Esophagus muscularis mucosa (tissue), 4 donors: ENCODE measurements around the gene DAAM1.

ENCODE experiments used
- CTCF ChIP-seq, 3 experiments: fragments of 200-600 bp in 2 of 3; fragments of 450-650 bp in 1 of 3; sonication (generic) in 2 of 3; IDR thresholded peaks; one replicate each; pipeline ENCODE4 v1.5.1; 2017 to 2019; ENCODE audit warnings: antibody characterized with exemption in 3 of 3, mild to moderate bottlenecking in 2 of 3, moderate library complexity in 1 of 3
- EP300 ChIP-seq: sonication (generic); formaldehyde crosslinking; IDR thresholded peaks from one replicate; pipeline ENCODE4 v1.6.1; 2017; ENCODE audit warnings: antibody characterized with exemption
- POLR2A ChIP-seq: fragments of 450-650 bp; IDR thresholded peaks from one replicate; pipeline ENCODE4 v1.6.1; 2017; ENCODE audit warnings: antibody characterized with exemption, moderate library complexity, mild to moderate bottlenecking, low read depth

GRCh38 chr14:59229653-59230406, 41.4 kb downstream of the DAAM1 start:
- TF ChIP-seq POLR2A: no peak
- no peak for TF ChIP-seq CTCF (IDR thresholded peaks at IDR 0.05)
- no peak for TF ChIP-seq EP300
